HepG2 (cell line): ENCODE results near the gene PSMB8. TPM values are rescaled to one million over a fixed set of nuclear protein-coding genes. Genes with fewer than 3 reads are reported as not detected.

Experiments
- ADNP ChIP-seq: sonication (generic); formaldehyde crosslinking; IDR thresholded peaks from 2 replicates; pipeline ENCODE4 v1.4.0; 2020; ENCODE audit warnings: missing genetic modification reagents
- BCLAF1 ChIP-seq: fragments of 450-650 bp; IDR thresholded peaks from 2 replicates; pipeline ENCODE4 v1.6.1; 2017; ENCODE audit warnings: mild to moderate bottlenecking
- MIXL1 ChIP-seq: IDR thresholded peaks from 2 replicates; pipeline ENCODE4 v1.6.1; 2016
- RARA ChIP-seq: IDR thresholded peaks from 2 replicates; pipeline ENCODE4 v1.6.1; 2016; ENCODE audit warnings: missing genetic modification reagents, missing compliant biosample characterization
- REPIN1 ChIP-seq: sonication (generic); formaldehyde crosslinking; IDR thresholded peaks from 2 replicates; pipeline ENCODE4 v1.8.0; 2022; ENCODE audit warnings: missing genetic modification reagents, low read depth, mild to moderate bottlenecking, borderline replicate concordance
- SMC3 ChIP-seq: IDR thresholded peaks from 2 replicates; pipeline ENCODE4 v1.6.1; 2011; ENCODE audit warnings: low read length, improper control_type of control experiment
- SOX5 ChIP-seq: IDR thresholded peaks from 2 replicates; pipeline ENCODE4 v1.6.1; 2016; ENCODE audit warnings: borderline replicate concordance
- TIGD3 ChIP-seq: sonication (generic); formaldehyde crosslinking; IDR thresholded peaks from 2 replicates; pipeline ENCODE4 v1.5.1; 2020; ENCODE audit warnings: mild to moderate bottlenecking, missing genetic modification reagents, borderline replicate concordance
- WIZ ChIP-seq: sonication (generic); formaldehyde crosslinking; IDR thresholded peaks from 2 replicates; pipeline ENCODE4 v1.5.1; 2020; ENCODE audit warnings: mild to moderate bottlenecking, missing genetic modification reagents
- ZFP82 ChIP-seq: sonication (generic); formaldehyde crosslinking; IDR thresholded peaks from 2 replicates; pipeline ENCODE4 v1.5.1; 2020; ENCODE audit warnings: mild to moderate bottlenecking, missing genetic modification reagents, borderline replicate concordance
- ZFYVE20 ChIP-seq: sonication (generic); formaldehyde crosslinking; IDR thresholded peaks from 2 replicates; pipeline ENCODE4 v1.8.0; 2023; ENCODE audit warnings: low read depth, mild to moderate bottlenecking, moderate library complexity, missing genetic modification reagents, borderline replicate concordance
- ZNF274 ChIP-seq: sonication (generic); formaldehyde crosslinking; IDR thresholded peaks from 2 replicates; pipeline ENCODE4 v1.5.1; 2020; ENCODE audit warnings: mild to moderate bottlenecking, missing genetic modification reagents
- ZNF292 ChIP-seq: sonication (generic); formaldehyde crosslinking; IDR thresholded peaks from 2 replicates; pipeline ENCODE4 v1.8.1; 2022; ENCODE audit warnings: mild to moderate bottlenecking, low read depth, missing genetic modification reagents, borderline replicate concordance
- ZNF639 ChIP-seq: conservative IDR thresholded peaks from 2 replicates; pipeline ENCODE4 v1.6.1; 2018; ENCODE audit warnings: missing genetic modification reagents
- ZNF710 ChIP-seq: sonication (generic); formaldehyde crosslinking; IDR thresholded peaks from 2 replicates; pipeline ENCODE4 v1.5.0; 2020; ENCODE audit warnings: mild to moderate bottlenecking, missing genetic modification reagents, borderline replicate concordance
- polyA plus RNA-seq, 8 experiments: library from polyadenylated mRNA; depleted of rRNA in 3 of 8; stranded (reverse) in 7 of 8; unstranded in 1 of 8; fragments of >200 nt; fragmentation: Illumina TruSeq in 4 of 8; extraction: Trizol in 4 of 8; gene quantifications; 2 replicates each; pipeline versions ENCODE4 v1.2.1 to v1.2.3, GENCODE V29; 2011 to 2016; ENCODE audit warnings: low read depth in 4 of 8, missing spikeins in 1 of 8, mixed read lengths in 1 of 8; ENCODE audit not compliant: insufficient read depth in 1 of 8
- total RNA-seq, 5 experiments: library from RNA; depleted of rRNA; stranded (reverse); fragments of >200 nt; fragmentation: Illumina TruSeq; extraction: Trizol; gene quantifications; 2 replicates each; pipeline ENCODE4 v1.2.3, GENCODE V29; 2016; ENCODE audit warnings: low read depth in 1 of 5
- TF ChIP-seq, protein P1 (sequence below): sonication (generic); formaldehyde crosslinking; IDR thresholded peaks from 2 replicates; pipeline ENCODE4 v1.5.0; 2020; ENCODE audit warnings: missing genetic modification reagents
- TF ChIP-seq, protein P2 (sequence below): sonication (generic); formaldehyde crosslinking; IDR thresholded peaks from 2 replicates; pipeline ENCODE4 v1.8.0; 2022; ENCODE audit warnings: missing genetic modification reagents, mild to moderate bottlenecking, moderate library complexity, borderline replicate concordance
- TF ChIP-seq, protein P3 (sequence below): sonication (generic); IDR thresholded peaks from 2 replicates; pipeline ENCODE4 v1.6.1; 2016; ENCODE audit warnings: low read depth, borderline replicate concordance

PSMB8 gene
- total and polyA plus RNA-seq, 2 of the 13 experiments (the other 11 are each of a cell fraction or from before 2014, with no cell fraction given), result 30.7 to 64.7 TPM

DNA sequence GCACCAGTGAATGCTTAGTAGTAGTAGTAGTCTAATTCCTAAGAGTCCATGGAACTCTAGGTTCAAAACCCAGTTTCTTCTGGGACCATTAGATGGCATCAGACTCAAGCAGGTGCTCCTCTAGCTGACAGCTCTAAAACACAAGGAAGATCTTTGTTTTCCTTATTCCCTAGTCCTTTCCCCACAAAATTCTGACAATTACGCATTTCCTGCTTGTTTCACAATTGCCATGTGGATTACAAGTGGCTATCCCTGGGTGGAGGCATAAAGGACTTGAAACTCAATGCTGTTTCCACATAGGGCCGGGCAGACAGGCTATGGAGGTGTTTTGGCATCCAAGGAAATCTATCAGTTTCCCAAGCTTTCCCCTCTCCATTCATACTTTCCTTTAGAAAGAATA, 17.9 kb downstream of the PSMB8 start (continued):
- no peak for TF ChIP-seq ZNF274 (CRISPR knock-in tag)
- TF ChIP-seq ZFP82 (CRISPR knock-in tag), result no peak
- no peak for TF ChIP-seq SOX5 (CRISPR knock-in tag)
- TF ChIP-seq RARA (CRISPR knock-in tag), result no peak
- no peak for TF ChIP-seq MIXL1 (CRISPR knock-in tag)
- TF ChIP-seq ZNF292 (CRISPR knock-in tag), result no peak
- TF ChIP-seq REPIN1 (CRISPR knock-in tag), result no peak
- TF ChIP-seq SMC3, result peak; percentile 65
- peak; percentile 46; the same call in 1 of the 2 replicates for TF ChIP-seq ZNF710 (CRISPR knock-in tag)
- TF ChIP-seq BCLAF1, result no peak
- no peak for TF ChIP-seq ZNF639 (CRISPR knock-in tag)
- TF ChIP-seq, protein P1, sequence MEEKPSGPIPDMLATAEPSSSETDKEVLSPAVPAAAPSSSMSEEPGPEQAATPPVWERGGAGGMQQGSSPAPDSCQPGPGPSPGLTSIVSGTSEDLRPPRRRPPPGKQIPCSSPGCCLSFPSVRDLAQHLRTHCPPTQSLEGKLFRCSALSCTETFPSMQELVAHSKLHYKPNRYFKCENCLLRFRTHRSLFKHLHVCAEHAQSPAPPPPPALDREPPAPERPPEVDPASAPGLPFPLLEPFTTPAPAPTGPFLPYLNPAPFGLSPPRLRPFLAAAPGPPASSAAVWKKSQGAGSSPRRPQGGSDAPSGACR (CRISPR knock-in tag), result no peak
- no peak for TF ChIP-seq WIZ (CRISPR knock-in tag)
- TF ChIP-seq, protein P2, sequence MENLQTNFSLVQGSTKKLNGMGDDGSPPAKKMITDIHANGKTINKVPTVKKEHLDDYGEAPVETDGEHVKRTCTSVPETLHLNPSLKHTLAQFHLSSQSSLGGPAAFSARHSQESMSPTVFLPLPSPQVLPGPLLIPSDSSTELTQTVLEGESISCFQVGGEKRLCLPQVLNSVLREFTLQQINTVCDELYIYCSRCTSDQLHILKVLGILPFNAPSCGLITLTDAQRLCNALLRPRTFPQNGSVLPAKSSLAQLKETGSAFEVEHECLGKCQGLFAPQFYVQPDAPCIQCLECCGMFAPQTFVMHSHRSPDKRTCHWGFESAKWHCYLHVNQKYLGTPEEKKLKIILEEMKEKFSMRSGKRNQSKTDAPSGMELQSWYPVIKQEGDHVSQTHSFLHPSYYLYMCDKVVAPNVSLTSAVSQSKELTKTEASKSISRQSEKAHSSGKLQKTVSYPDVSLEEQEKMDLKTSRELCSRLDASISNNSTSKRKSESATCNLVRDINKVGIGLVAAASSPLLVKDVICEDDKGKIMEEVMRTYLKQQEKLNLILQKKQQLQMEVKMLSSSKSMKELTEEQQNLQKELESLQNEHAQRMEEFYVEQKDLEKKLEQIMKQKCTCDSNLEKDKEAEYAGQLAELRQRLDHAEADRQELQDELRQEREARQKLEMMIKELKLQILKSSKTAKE, result no peak
- no peak for TF ChIP-seq TIGD3 (CRISPR knock-in tag)
- TF ChIP-seq, protein P3, sequence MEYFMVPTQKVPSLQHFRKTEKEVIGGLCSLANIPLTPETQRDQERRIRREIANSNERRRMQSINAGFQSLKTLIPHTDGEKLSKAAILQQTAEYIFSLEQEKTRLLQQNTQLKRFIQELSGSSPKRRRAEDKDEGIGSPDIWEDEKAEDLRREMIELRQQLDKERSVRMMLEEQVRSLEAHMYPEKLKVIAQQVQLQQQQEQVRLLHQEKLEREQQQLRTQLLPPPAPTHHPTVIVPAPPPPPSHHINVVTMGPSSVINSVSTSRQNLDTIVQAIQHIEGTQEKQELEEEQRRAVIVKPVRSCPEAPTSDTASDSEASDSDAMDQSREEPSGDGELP, result no peak
- TF ChIP-seq ADNP (CRISPR knock-in tag), result no peak
- TF ChIP-seq ZFYVE20, result no peak
